H9 (cell line): ENCODE results near the gene CYP4F2. TPM values are rescaled to one million over a fixed set of nuclear protein-coding genes. Genes with fewer than 3 reads are reported as not detected.

Experiments used
- DNase-seq: peaks from one replicate; pipeline ENCODE4 v3.0.0-alpha.2; 2017
- H2AFZ ChIP-seq: one replicate; pipeline ENCODE4 v1.6.1; 2013; ENCODE audit warnings: mild to moderate bottlenecking, low read length, control low read depth, moderate library complexity
- H2AK5ac ChIP-seq: 2 replicates; pipeline ENCODE4 v1.6.1; 2013; ENCODE audit warnings: low read length, control low read depth, mixed read lengths; ENCODE audit not compliant: insufficient read length
- H2BK120ac ChIP-seq: one replicate; pipeline ENCODE4 v1.6.1; 2013; ENCODE audit warnings: low read depth, mild to moderate bottlenecking, low read length, control low read depth, inconsistent platforms; ENCODE audit not compliant: poor library complexity, severe bottlenecking
- H2BK12ac ChIP-seq: 2 replicates; pipeline ENCODE4 v1.6.1; 2013; ENCODE audit warnings: low read length, control low read depth, mixed read lengths, low read depth; ENCODE audit not compliant: insufficient read length
- H2BK15ac ChIP-seq: 2 replicates; pipeline ENCODE4 v1.6.1; 2013; ENCODE audit warnings: low read depth, low read length, control low read depth
- H2BK20ac ChIP-seq: one replicate; pipeline ENCODE4 v1.6.1; 2013; ENCODE audit warnings: low read depth, mild to moderate bottlenecking, low read length, control low read depth, inconsistent platforms; ENCODE audit not compliant: poor library complexity, severe bottlenecking
- H2BK5ac ChIP-seq: 2 replicates; pipeline ENCODE4 v1.6.1; 2013; ENCODE audit warnings: low read length, control low read depth, mixed read lengths; ENCODE audit not compliant: insufficient read length
- H3K14ac ChIP-seq: 2 replicates; pipeline ENCODE4 v1.6.1; 2013; ENCODE audit warnings: low read length, control low read depth; ENCODE audit not compliant: insufficient read depth
- H3K18ac ChIP-seq: 2 replicates; pipeline ENCODE4 v1.6.1; 2013; ENCODE audit warnings: low read depth, mild to moderate bottlenecking, mixed read lengths, low read length, control low read depth; ENCODE audit not compliant: insufficient read length
- H3K23ac ChIP-seq: 2 replicates; pipeline ENCODE4 v1.6.1; 2013; ENCODE audit warnings: low read length, control low read depth, mixed read lengths, low read depth; ENCODE audit not compliant: insufficient read length
- H3K23me2 ChIP-seq: 2 replicates; pipeline ENCODE4 v1.6.1; 2013; ENCODE audit warnings: low read depth, mild to moderate bottlenecking, mixed read lengths, low read length, control low read depth; ENCODE audit not compliant: insufficient read length, poor library complexity, severe bottlenecking
- H3K27ac ChIP-seq: 2 replicates; pipeline ENCODE4 v1.5.1; 2013; ENCODE audit warnings: low read length, control low read depth, mixed read lengths, low read depth; ENCODE audit not compliant: insufficient read length
- H3K27me3 ChIP-seq: 2 replicates; pipeline ENCODE4 v1.6.1; 2013; ENCODE audit warnings: low read length, control low read depth, inconsistent platforms; ENCODE audit not compliant: insufficient read depth
- H3K4ac ChIP-seq: 2 replicates; pipeline ENCODE4 v1.6.1; 2013; ENCODE audit warnings: low read depth, mild to moderate bottlenecking, control low read depth, inconsistent platforms, low read length, moderate library complexity
- H3K4me1 ChIP-seq: 2 replicates; pipeline ENCODE4 v1.6.1; 2013; ENCODE audit warnings: low read length, control low read depth, inconsistent platforms; ENCODE audit not compliant: insufficient read depth
- H3K4me2 ChIP-seq: 2 replicates; pipeline ENCODE4 v1.6.1; 2013; ENCODE audit warnings: low read length, control low read depth, mixed read lengths; ENCODE audit not compliant: insufficient read length, insufficient read depth
- H3K56ac ChIP-seq: 2 replicates; pipeline ENCODE4 v1.6.1; 2013; ENCODE audit warnings: low read depth, mild to moderate bottlenecking, mixed read lengths, low read length, control low read depth; ENCODE audit not compliant: insufficient read length
- H3K79me1 ChIP-seq: 2 replicates; pipeline ENCODE4 v1.6.1; 2013; ENCODE audit warnings: low read depth, mild to moderate bottlenecking, moderate library complexity, low read length, control low read depth, inconsistent platforms; ENCODE audit not compliant: insufficient read depth, poor library complexity, severe bottlenecking
- H3K79me2 ChIP-seq: 2 replicates; pipeline ENCODE4 v1.6.1; 2013; ENCODE audit warnings: low read length, control low read depth, inconsistent platforms; ENCODE audit not compliant: insufficient read depth
- H3K9ac ChIP-seq: 2 replicates; pipeline ENCODE4 v1.6.1; 2013; ENCODE audit warnings: low read length, control low read depth, mixed read lengths; ENCODE audit not compliant: insufficient read length; ENCODE audit errors: extremely low read depth
- H3K9me3 ChIP-seq: one replicate; pipeline ENCODE4 v1.6.1; 2013; ENCODE audit warnings: low read depth, low read length, inconsistent platforms; ENCODE audit not compliant: control insufficient read depth
- H3T11ph ChIP-seq: one replicate; pipeline ENCODE4 v1.6.1; 2013; ENCODE audit warnings: mild to moderate bottlenecking, low read length, control low read depth, inconsistent platforms
- H4K20me1 ChIP-seq: one replicate; pipeline ENCODE4 v1.6.1; 2013; ENCODE audit not compliant: control insufficient read depth, insufficient read length, insufficient read depth
- H4K5ac ChIP-seq: 2 replicates; pipeline ENCODE4 v1.6.1; 2013; ENCODE audit warnings: low read depth, mild to moderate bottlenecking, mixed read lengths, low read length, control low read depth; ENCODE audit not compliant: insufficient read length
- H4K8ac ChIP-seq: replicated peaks from 2 replicates; pipeline ENCODE4 v1.6.1; 2013; ENCODE audit warnings: low read length, control low read depth, mixed read lengths, low read depth; ENCODE audit not compliant: insufficient read length
- H4K91ac ChIP-seq: 2 replicates; pipeline ENCODE4 v1.6.1; 2013; ENCODE audit warnings: low read depth, mild to moderate bottlenecking, moderate library complexity, mixed read lengths, low read length, control low read depth; ENCODE audit not compliant: insufficient read length
- H3K27ac Mint-ChIP-seq, 3 experiments: 2 replicates in 2 of 3; 3 replicates in 1 of 3; pipeline ENCODE4 v1.8.0; 2020 to 2021; ENCODE audit warnings: mixed read lengths in 3 of 3, mild to moderate bottlenecking in 1 of 3, moderate library complexity in 1 of 3
- H3K27me3 Mint-ChIP-seq: 2 replicates; pipeline ENCODE4 v1.8.0; 2021; ENCODE audit warnings: low read depth, mild to moderate bottlenecking, moderate library complexity, mixed read lengths
- H3K36me3 Mint-ChIP-seq, 3 experiments: 2 replicates in 2 of 3; 3 replicates in 1 of 3; pipeline ENCODE4 v1.8.0; 2020 to 2021; ENCODE audit warnings: low read depth in 3 of 3, mixed read lengths in 3 of 3; ENCODE audit not compliant: insufficient read depth in 1 of 3
- H3K4me1 Mint-ChIP-seq, 2 experiments: 2 replicates each; pipeline ENCODE4 v1.8.0; 2020; ENCODE audit warnings: mixed read lengths in 2 of 2
- H3K4me3 Mint-ChIP-seq, 2 experiments: 2 replicates in 1 of 2; 3 replicates in 1 of 2; pipeline ENCODE4 v1.8.0; 2020 to 2021; ENCODE audit warnings: mild to moderate bottlenecking in 2 of 2, mixed read lengths in 2 of 2, moderate library complexity in 1 of 2
- H3K9me3 Mint-ChIP-seq, 2 experiments: 2 replicates in 1 of 2; 3 replicates in 1 of 2; pipeline ENCODE4 v1.8.0; 2020; ENCODE audit warnings: mild to moderate bottlenecking in 2 of 2, mixed read lengths in 2 of 2, moderate library complexity in 1 of 2
- CTCF ChIP-seq: fragments of 200-600 bp; sonication (generic); conservative IDR thresholded peaks from 3 replicates; pipeline ENCODE4 v1.8.0; 2021; ENCODE audit warnings: antibody characterized with exemption, mild to moderate bottlenecking
- WGBS: extraction: QIAGEN DNeasy Blood & Tissue Kit; methylation state at CpG from one replicate; pipeline ENCODE4 v1.1.7; 2013; ENCODE audit warnings: missing lambda C conversion rate, low lambda C conversion rate, mixed read lengths; ENCODE audit not compliant: insufficient read length; ENCODE audit errors: extremely low coverage; 5-methylcytosine and 5-hydroxymethylcytosine counted together
- total RNA-seq: library from RNA; stranded (reverse); gene quantifications from 2 replicates; pipeline ENCODE4 v1.2.1, GENCODE V29; 2021

The CYP4F2 gene
- total RNA-seq, 1 experiment from 2014 or later: not detected

GRCh38 chr19:15922021-15922420, 24.1 kb upstream of the CYP4F2 start:
- H2BK120ac ChIP-seq: no peak overlapping the region
- H3K79me1 ChIP-seq: no peaks in the 10 kb centered on the region
- no peak overlapping the region for H2BK12ac ChIP-seq
- Mint-ChIP-seq H3K9me3 (peaks cover 91 to 93% of the 10 kb centered on the region in 2 experiments), H3K36me3 (peaks cover 5 to 32% (median 16%) of the 10 kb centered on the region in 3 experiments; a peak in 6 of 7 replicates), H3K27ac (no peak overlapping the region), H3K4me1 (no peaks in the 10 kb centered on the region), H3K27me3 (no peaks in the 10 kb centered on the region; the same call in none of the 2 replicates), H3K4me3 (no peak overlapping the region)
- no peak overlapping the region for H4K8ac ChIP-seq
- TF ChIP-seq CTCF: no peak
- H3K4me2 ChIP-seq: no peak overlapping the region
- H2AFZ ChIP-seq: no peak overlapping the region
- H3T11ph ChIP-seq: no peak overlapping the region
- H2BK5ac ChIP-seq: no peak overlapping the region
- no peaks in the 10 kb centered on the region for H4K20me1 ChIP-seq
- no peak overlapping the region for H3K14ac ChIP-seq
- H2BK15ac ChIP-seq: no peak overlapping the region
- H3K23ac ChIP-seq: no peak overlapping the region
- DNase-seq: no peak
- no peaks in the 10 kb centered on the region for H3K23me2 ChIP-seq
- H4K91ac ChIP-seq: no peak overlapping the region
- H3K27me3 ChIP-seq: no peaks in the 10 kb centered on the region
- peaks cover 95% of the 10 kb centered on the region for H3K9me3 ChIP-seq
- no peak overlapping the region for H3K27ac ChIP-seq
- H2AK5ac ChIP-seq: no peak overlapping the region
- no peak overlapping the region for H2BK20ac ChIP-seq
- no peak overlapping the region for H4K5ac ChIP-seq
- H3K9ac ChIP-seq: no peak overlapping the region
- WGBS: no CpG with 5 or more reads among the region's 4 CpGs
- no peaks in the 10 kb centered on the region for H3K4me1 ChIP-seq
- H3K18ac ChIP-seq: no peak overlapping the region
- H3K79me2 ChIP-seq: no peaks in the 10 kb centered on the region
- H3K4ac ChIP-seq: no peak overlapping the region
- no peak overlapping the region for H3K56ac ChIP-seq
